Measurements from ENCODE around the gene STAC2.

GRCh38 chr17:39225959-39226683 lies 376 bp upstream of the STAC2 start:
- TF ChIP-seq CTCF (IDR thresholded peaks at IDR 0.05) (no peak), POLR2A (IDR thresholded peaks at IDR 0.05) (no peak)

Data from upper lobe of left lung (tissue), 4 donors.